Measurements from ENCODE around the gene SPSB1.

Gene SPSB1

GRCh38 chr1:9356829-9357466, 64.3 kb downstream of the SPSB1 start:
- Histone ChIP-seq H3K9me3 (ENCODE audit: low read length) (no peaks in the 10 kb centered on the region), H3K36me3 (ENCODE audit: insufficient read depth, low read length) (no peaks in the 10 kb centered on the region), H3K4me1 (ENCODE audit: insufficient read depth, low read length) (no peaks in the 10 kb centered on the region), H3K4me3 (ENCODE audit: low read length) (no peak overlapping the region), H3K27me3 (ENCODE audit: insufficient read depth, low read length) (no peaks in the 10 kb centered on the region), H2AFZ (ENCODE audit: low read depth, low read length) (no peak overlapping the region)

GRCh38 chr1:9357958-9358357, 65.3 kb downstream of the SPSB1 start:
- Histone ChIP-seq H3K4me1 (ENCODE audit: insufficient read depth, low read length) (no peaks in the 10 kb centered on the region), H3K36me3 (ENCODE audit: insufficient read depth, low read length) (no peaks in the 10 kb centered on the region), H3K27me3 (ENCODE audit: insufficient read depth, low read length) (peaks cover 2% of the 10 kb centered on the region), H3K4me3 (ENCODE audit: low read length) (no peak overlapping the region), H2AFZ (ENCODE audit: low read depth, low read length) (no peak overlapping the region), H3K9me3 (ENCODE audit: low read length) (no peaks in the 10 kb centered on the region)

DNA sequence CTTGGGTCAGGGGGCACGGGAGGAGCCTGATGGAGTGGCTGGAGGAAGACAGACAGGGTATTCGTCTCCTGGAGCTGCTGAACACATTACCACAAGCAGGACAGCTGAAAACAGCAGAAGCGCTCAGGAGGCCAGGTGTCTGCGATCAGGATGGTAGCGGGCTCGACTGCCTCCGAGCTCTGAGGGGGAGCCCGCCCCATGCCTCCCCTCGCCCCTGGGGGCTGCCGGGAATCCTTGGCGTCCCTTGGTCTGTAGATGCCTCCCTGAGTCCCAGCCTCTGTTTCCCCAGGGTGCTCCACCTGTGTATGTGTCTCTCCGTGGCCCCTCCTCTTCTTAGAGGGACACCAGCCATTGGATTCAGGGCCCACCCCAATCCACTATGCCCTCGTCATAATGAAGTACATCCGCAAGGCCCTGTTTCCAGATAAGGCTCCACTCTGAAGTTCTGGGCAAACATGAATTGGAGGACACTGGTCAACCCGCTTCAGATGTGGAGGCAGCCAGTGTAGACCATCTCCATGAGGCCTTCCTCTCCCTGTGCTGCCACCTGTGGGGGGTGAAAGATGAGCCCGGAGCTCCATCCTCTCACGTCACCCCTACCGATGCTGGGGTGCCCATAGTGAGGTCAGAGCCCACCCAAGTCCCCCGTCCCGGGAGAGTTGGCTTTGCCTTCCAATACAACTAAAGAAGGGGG, 67.8 kb downstream of the SPSB1 start:
- H3K4me1 ChIP-seq (ENCODE audit: insufficient read depth, low read length) = no peaks in the 10 kb centered on the region
- no peak overlapping the region for H3K4me3 ChIP-seq (ENCODE audit: low read length)
- H3K9me3 ChIP-seq (ENCODE audit: low read length) = no peaks in the 10 kb centered on the region
- H3K36me3 ChIP-seq (ENCODE audit: insufficient read depth, low read length) = no peaks in the 10 kb centered on the region
- no peak overlapping the region for H2AFZ ChIP-seq (ENCODE audit: low read depth, low read length)
- peaks cover 2% of the 10 kb centered on the region for H3K27me3 ChIP-seq (ENCODE audit: insufficient read depth, low read length)

GRCh38 chr1:9361630-9362260, 69.1 kb downstream of the SPSB1 start:
- Histone ChIP-seq H3K9me3 (ENCODE audit: low read length) (no peaks in the 10 kb centered on the region), H3K4me1 (ENCODE audit: insufficient read depth, low read length) (no peaks in the 10 kb centered on the region), H3K36me3 (ENCODE audit: insufficient read depth, low read length) (no peaks in the 10 kb centered on the region), H3K27me3 (ENCODE audit: insufficient read depth, low read length) (peaks cover 2% of the 10 kb centered on the region), H3K4me3 (ENCODE audit: low read length) (no peak overlapping the region), H2AFZ (ENCODE audit: low read depth, low read length) (no peak overlapping the region)

GRCh38 chr1:9362488-9362887, 69.8 kb downstream of the SPSB1 start:
- no peaks in the 10 kb centered on the region for H3K36me3 ChIP-seq (ENCODE audit: insufficient read depth, low read length)
- H2AFZ ChIP-seq (ENCODE audit: low read depth, low read length) = no peak overlapping the region

GRCh38 chr1:9363061-9363471, 70.4 kb downstream of the SPSB1 start:
- Histone ChIP-seq H3K4me1 (ENCODE audit: insufficient read depth, low read length) (no peaks in the 10 kb centered on the region), H3K36me3 (ENCODE audit: insufficient read depth, low read length) (no peaks in the 10 kb centered on the region), H3K27me3 (ENCODE audit: insufficient read depth, low read length) (peaks cover 2% of the 10 kb centered on the region), H3K4me3 (ENCODE audit: low read length) (no peak overlapping the region), H2AFZ (ENCODE audit: low read depth, low read length) (no peak overlapping the region), H3K9me3 (ENCODE audit: low read length) (no peaks in the 10 kb centered on the region)

More at GRCh38 chr1:9362488-9362887, 69.8 kb downstream of the SPSB1 start:
- no peaks in the 10 kb centered on the region for H3K4me1 ChIP-seq (ENCODE audit: insufficient read depth, low read length)
- no peak overlapping the region for H3K4me3 ChIP-seq (ENCODE audit: low read length)
- H3K9me3 ChIP-seq (ENCODE audit: low read length) = no peaks in the 10 kb centered on the region
- peaks cover 2% of the 10 kb centered on the region for H3K27me3 ChIP-seq (ENCODE audit: insufficient read depth, low read length)

DNA sequence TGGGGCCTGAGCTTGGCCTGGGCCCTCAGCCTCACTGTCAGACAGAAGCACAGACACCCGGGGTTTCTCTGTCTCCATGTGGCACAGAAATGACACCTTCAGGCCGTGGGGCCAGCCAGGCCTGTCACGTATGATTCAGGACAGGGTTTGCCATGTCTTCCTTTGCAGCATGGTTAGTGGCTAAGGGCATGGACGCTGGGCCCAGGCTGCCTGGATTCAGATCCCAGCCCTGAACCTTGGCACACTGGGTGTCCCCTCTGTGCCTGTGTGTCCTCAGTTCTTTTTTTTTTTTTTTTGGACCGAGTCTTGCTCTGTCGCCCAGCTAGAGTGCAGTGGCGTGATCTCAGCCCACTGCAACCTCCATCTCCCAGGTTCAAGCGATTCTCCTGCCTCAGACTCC, 73.6 kb downstream of the SPSB1 start:
- peaks cover 4% of the 10 kb centered on the region for H3K27me3 ChIP-seq (ENCODE audit: insufficient read depth, low read length)
- no peak overlapping the region for H2AFZ ChIP-seq (ENCODE audit: low read depth, low read length)
- H3K4me1 ChIP-seq (ENCODE audit: insufficient read depth, low read length) = no peaks in the 10 kb centered on the region
- no peak overlapping the region for H3K4me3 ChIP-seq (ENCODE audit: low read length)
- H3K36me3 ChIP-seq (ENCODE audit: insufficient read depth, low read length) = no peaks in the 10 kb centered on the region
- H3K9me3 ChIP-seq (ENCODE audit: low read length) = no peaks in the 10 kb centered on the region

DNA sequence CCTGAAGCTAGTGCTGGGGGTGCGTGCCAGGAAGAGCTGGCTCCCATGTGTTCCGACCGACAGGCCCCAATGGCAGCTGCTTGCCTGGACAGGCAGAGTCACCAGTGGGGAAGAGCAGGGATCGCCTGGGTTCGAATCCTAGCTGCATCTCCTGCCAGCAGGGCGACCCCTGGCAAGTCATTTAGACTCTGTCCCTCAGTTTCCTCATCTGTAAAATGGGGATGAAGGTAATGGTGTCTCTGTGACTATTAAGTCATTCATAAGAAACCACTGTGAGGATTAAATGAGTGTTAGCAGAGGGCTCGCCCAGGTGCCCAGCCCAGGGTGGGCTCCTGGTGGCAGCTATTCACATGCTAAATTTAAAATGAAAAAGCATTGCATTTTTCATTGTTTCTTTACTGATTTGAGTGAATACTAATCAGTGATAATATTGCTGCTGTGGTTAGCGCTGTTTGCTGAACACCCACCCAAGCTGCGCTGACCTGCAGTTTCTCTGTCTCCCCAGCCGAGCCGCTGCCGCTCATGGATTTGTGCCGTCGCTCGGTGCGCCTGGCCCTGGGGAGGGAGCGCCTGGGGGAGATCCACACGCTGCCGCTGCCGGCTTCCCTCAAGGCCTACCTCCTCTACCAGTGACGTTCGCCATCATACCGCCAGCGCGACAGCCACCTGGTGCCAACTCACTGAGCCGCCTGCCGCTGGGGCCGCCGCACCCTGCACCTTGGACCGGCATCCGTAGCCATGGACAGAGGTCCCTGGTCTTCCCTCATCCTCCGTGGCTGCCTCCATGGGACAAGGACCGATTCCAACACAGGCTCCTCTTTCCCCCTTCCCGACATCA, 74.5 kb downstream of the SPSB1 start:
- Histone ChIP-seq H3K4me1 (ENCODE audit: insufficient read depth, low read length) (no peaks in the 10 kb centered on the region), H3K27me3 (ENCODE audit: insufficient read depth, low read length) (peaks cover 3% of the 10 kb centered on the region), H3K4me3 (ENCODE audit: low read length) (no peak overlapping the region), H3K36me3 (ENCODE audit: insufficient read depth, low read length) (no peaks in the 10 kb centered on the region), H3K9me3 (ENCODE audit: low read length) (no peaks in the 10 kb centered on the region), H2AFZ (ENCODE audit: low read depth, low read length) (no peak overlapping the region)

DNA sequence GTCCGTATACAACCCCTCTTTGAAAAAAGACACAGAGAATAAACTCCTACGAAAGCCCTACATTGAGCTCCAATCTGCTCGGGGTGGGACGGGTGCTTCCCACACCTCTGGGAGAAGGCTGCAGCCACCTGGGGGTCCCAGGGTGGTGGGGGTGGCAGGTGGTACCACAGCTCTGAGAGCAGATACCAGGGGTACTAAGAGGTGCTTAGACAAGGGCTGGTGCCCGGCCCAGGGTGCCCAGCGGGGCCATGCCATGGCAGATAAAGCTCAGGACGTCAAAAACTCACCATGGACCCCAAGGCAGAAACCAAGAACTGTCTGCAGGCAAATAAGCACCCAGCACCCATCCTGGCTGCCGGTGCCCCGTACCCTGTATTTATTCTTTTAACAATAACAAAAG, 75.1 kb downstream of the SPSB1 start:
- Histone ChIP-seq H3K36me3 (ENCODE audit: insufficient read depth, low read length) (no peaks in the 10 kb centered on the region), H3K4me1 (ENCODE audit: insufficient read depth, low read length) (no peaks in the 10 kb centered on the region), H3K4me3 (ENCODE audit: low read length) (no peak overlapping the region), H2AFZ (ENCODE audit: low read depth, low read length) (no peak overlapping the region), H3K27me3 (ENCODE audit: insufficient read depth, low read length) (peaks cover 3% of the 10 kb centered on the region), H3K9me3 (ENCODE audit: low read length) (no peaks in the 10 kb centered on the region)

DNA sequence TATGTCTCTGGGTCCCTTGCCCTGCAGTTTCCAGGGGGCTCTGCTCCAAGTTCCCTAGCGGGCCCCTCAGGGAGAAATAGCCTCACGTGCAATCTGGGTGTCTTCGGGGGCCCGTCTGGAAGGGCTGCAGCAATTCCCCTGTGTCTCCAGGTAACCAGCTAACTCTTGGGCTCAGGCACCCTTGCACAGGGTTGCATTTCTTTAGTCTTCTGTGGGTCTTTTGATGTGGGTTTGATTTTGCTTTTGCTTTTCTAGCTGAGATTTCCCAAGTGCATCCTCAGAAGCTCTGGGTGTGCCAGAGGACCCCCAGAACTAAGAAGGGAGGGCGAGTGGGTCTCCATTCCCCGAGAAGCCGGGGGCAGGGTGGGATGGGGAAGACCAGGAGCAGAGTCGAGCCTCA, 75.7 kb downstream of the SPSB1 start:
- Histone ChIP-seq H3K9me3 (ENCODE audit: low read length) (no peaks in the 10 kb centered on the region), H3K36me3 (ENCODE audit: insufficient read depth, low read length) (no peaks in the 10 kb centered on the region), H3K4me3 (ENCODE audit: low read length) (no peak overlapping the region), H3K4me1 (ENCODE audit: insufficient read depth, low read length) (no peaks in the 10 kb centered on the region), H2AFZ (ENCODE audit: low read depth, low read length) (no peak overlapping the region), H3K27me3 (ENCODE audit: insufficient read depth, low read length) (peaks cover 3% of the 10 kb centered on the region)

- Histone ChIP-seq H2AFZ (ENCODE audit: low read depth, low read length) (no peak overlapping the region), H3K4me1 (ENCODE audit: insufficient read depth, low read length) (no peaks in the 10 kb centered on the region), H3K27me3 (ENCODE audit: insufficient read depth, low read length) (peaks cover 3% of the 10 kb centered on the region), H3K4me3 (ENCODE audit: low read length) (no peak overlapping the region), H3K9me3 (ENCODE audit: low read length) (no peaks in the 10 kb centered on the region), H3K36me3 (ENCODE audit: insufficient read depth, low read length) (no peaks in the 10 kb centered on the region)
Observed at GRCh38 chr1:9369964-9370788, 77.5 kb downstream of the SPSB1 start.

DNA sequence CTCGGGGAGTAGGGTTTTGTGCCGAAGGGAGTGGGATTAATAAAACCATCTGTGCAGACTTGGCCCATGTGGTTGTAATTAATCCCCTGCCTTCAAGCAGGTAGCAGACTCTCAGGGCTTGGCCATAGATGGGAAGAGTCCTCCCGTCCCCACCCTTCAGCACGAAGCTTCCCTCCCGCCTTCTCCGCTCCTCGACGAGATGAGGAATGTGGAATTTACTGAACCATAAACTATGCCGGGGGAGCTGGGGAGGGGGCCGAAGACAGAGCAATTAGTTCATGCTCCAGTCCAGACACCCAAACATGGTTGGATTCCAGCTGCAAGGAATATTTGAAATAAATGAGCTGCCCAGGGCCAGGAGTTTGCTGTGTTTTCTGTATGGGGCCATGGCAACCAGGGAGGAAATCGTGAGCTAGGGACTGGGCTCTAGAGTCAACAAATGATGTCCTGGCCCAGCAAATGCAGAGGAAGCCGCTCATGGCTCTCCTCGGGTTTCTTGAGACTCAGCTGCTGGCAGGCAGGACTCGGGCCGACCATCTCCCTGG, 78.8 kb downstream of the SPSB1 start:
- H3K4me1 ChIP-seq (ENCODE audit: insufficient read depth, low read length) = no peaks in the 10 kb centered on the region
- H2AFZ ChIP-seq (ENCODE audit: low read depth, low read length) = no peak overlapping the region
- peaks cover 7% of the 10 kb centered on the region for H3K27me3 ChIP-seq (ENCODE audit: insufficient read depth, low read length)
- no peaks in the 10 kb centered on the region for H3K9me3 ChIP-seq (ENCODE audit: low read length)
- H3K36me3 ChIP-seq (ENCODE audit: insufficient read depth, low read length) = no peaks in the 10 kb centered on the region
- H3K4me3 ChIP-seq (ENCODE audit: low read length) = no peak overlapping the region
